Keratinocyte (primary cell): ENCODE measurements around the gene SMG6. TPM values are rescaled to one million over a fixed set of nuclear protein-coding genes. Genes with fewer than 3 reads are reported as not detected.

Source experiments
- DNase-seq: peaks from one replicate; pipeline ENCODE4 v3.0.0-alpha.2; 2011; ENCODE audit warnings: low read depth, missing footprints, low spot score
- FAIRE-seq: peaks from 2 replicates; lab custom pipeline; 2011; peaks lifted over from hg19 to GRCh38; lab: Jason Lieb, UNC
- H2AFZ ChIP-seq: 2 replicates; pipeline ENCODE4 v1.6.0; 2012; ENCODE audit warnings: low read length, control low read depth, inconsistent platforms; ENCODE audit not compliant: control insufficient read depth
- H3K27ac ChIP-seq: 2 replicates; pipeline ENCODE4 v1.5.1; 2011; ENCODE audit warnings: low read length; ENCODE audit not compliant: control insufficient read depth, insufficient read depth
- H3K27me3 ChIP-seq: 3 replicates; pipeline ENCODE4 v1.6.0; 2011; ENCODE audit warnings: low read length; ENCODE audit not compliant: control insufficient read depth, insufficient read depth; ENCODE audit errors: extremely low read depth
- H3K36me3 ChIP-seq, 2 experiments: 2 replicates in 1 of 2; 3 replicates in 1 of 2; pipeline ENCODE4 v1.5.1; 2011; ENCODE audit warnings: low read length in 2 of 2, mild to moderate bottlenecking in 1 of 2; ENCODE audit not compliant: control insufficient read depth in 2 of 2, insufficient read depth in 2 of 2; ENCODE audit errors: extremely low read depth in 1 of 2
- H3K4me1 ChIP-seq: 3 replicates; pipeline ENCODE4 v1.5.1; 2011; ENCODE audit warnings: low read length; ENCODE audit not compliant: control insufficient read depth, insufficient read depth; ENCODE audit errors: extremely low read depth
- H3K4me2 ChIP-seq: 3 replicates; pipeline ENCODE4 v1.6.0; 2011; ENCODE audit warnings: low read depth, low read length; ENCODE audit not compliant: control insufficient read depth, insufficient read depth; ENCODE audit errors: extremely low read depth
- H3K4me3 ChIP-seq, 3 experiments: fragments of 200-600 bp in 1 of 3; sonication (generic) in 1 of 3; 2 replicates in 2 of 3; 3 replicates in 1 of 3; pipeline ENCODE4 v1.5.1; 2011 to 2016; ENCODE audit warnings: low read length in 3 of 3, mild to moderate bottlenecking in 3 of 3, control low read depth in 2 of 3, inconsistent platforms in 1 of 3, low read depth in 1 of 3, mixed read lengths in 1 of 3, mixed run types in 1 of 3, moderate library complexity in 1 of 3; ENCODE audit not compliant: control insufficient read depth in 2 of 3, insufficient read depth in 2 of 3; ENCODE audit errors: extremely low read depth in 1 of 3
- H3K79me2 ChIP-seq: 2 replicates; pipeline ENCODE4 v1.6.0; 2012; ENCODE audit warnings: low read length; ENCODE audit not compliant: control insufficient read depth, insufficient read depth
- H3K9ac ChIP-seq: 3 replicates; pipeline ENCODE4 v1.6.0; 2011; ENCODE audit warnings: low read length; ENCODE audit not compliant: control insufficient read depth, insufficient read depth; ENCODE audit errors: extremely low read depth
- H3K9me1 ChIP-seq: 3 replicates; pipeline ENCODE4 v1.6.0; 2011; ENCODE audit warnings: low read length; ENCODE audit not compliant: control insufficient read depth, insufficient read depth; ENCODE audit errors: extremely low read depth
- H3K9me3 ChIP-seq: 2 replicates; pipeline ENCODE4 v1.5.1; 2012; ENCODE audit warnings: low read depth, low read length; ENCODE audit not compliant: control insufficient read depth
- H4K20me1 ChIP-seq: 3 replicates; pipeline ENCODE4 v1.6.0; 2011; ENCODE audit warnings: low read length; ENCODE audit not compliant: control insufficient read depth, insufficient read depth; ENCODE audit errors: extremely low read depth
- EZH2 ChIP-seq: IDR thresholded peaks from one replicate; pipeline ENCODE4 v1.6.1; 2012; ENCODE audit warnings: inconsistent platforms, mild to moderate bottlenecking, low read length, moderate library complexity
- dilution Hi-C: fragments of 300-500 bp; cut with MboI; formaldehyde crosslinking; loops from one replicate; pipeline ENCODE4 v1.7.0; 2020; ENCODE audit warnings: low sequenced_read_pairs; ENCODE audit not compliant: extremely low pct_ligation_motif_present
- polyA plus RNA-seq, 5 experiments: library from polyadenylated mRNA; depleted of rRNA in 3 of 5; stranded (reverse) in 3 of 5; stranded (forward) in 1 of 5; unstranded in 1 of 5; fragments of >200 nt; gene quantifications; 1 replicate in 1 of 5; 2 replicates in 3 of 5; 3 replicates in 1 of 5; pipeline versions ENCODE4 v1.2.1 to v1.2.3, GENCODE V29; 2011 to 2012; ENCODE audit warnings: missing spikeins in 2 of 5, low read depth in 1 of 5, low replicate concordance in 1 of 5
- TF ChIP-seq, protein P1 (sequence below), 3 experiments: IDR thresholded peaks in 1 of 3; conservative IDR thresholded peaks in 1 of 3; optimal IDR thresholded peaks in 1 of 3; 2 replicates in 2 of 3; 3 replicates in 1 of 3; pipeline versions ENCODE3 to v1.5.1; 2011; ENCODE audit warnings: low read length in 3 of 3, mild to moderate bottlenecking in 3 of 3, moderate library complexity in 2 of 3, control low read depth in 1 of 3, inconsistent platforms in 1 of 3; ENCODE audit not compliant: insufficient read depth in 2 of 3; ENCODE audit errors: extremely low read depth in 1 of 3

SMG6 gene
- polyA plus RNA-seq, 1 donor (not counting 4 experiments of a cell fraction or from before 2014, with no cell fraction given) = 3.6 TPM

DNA sequence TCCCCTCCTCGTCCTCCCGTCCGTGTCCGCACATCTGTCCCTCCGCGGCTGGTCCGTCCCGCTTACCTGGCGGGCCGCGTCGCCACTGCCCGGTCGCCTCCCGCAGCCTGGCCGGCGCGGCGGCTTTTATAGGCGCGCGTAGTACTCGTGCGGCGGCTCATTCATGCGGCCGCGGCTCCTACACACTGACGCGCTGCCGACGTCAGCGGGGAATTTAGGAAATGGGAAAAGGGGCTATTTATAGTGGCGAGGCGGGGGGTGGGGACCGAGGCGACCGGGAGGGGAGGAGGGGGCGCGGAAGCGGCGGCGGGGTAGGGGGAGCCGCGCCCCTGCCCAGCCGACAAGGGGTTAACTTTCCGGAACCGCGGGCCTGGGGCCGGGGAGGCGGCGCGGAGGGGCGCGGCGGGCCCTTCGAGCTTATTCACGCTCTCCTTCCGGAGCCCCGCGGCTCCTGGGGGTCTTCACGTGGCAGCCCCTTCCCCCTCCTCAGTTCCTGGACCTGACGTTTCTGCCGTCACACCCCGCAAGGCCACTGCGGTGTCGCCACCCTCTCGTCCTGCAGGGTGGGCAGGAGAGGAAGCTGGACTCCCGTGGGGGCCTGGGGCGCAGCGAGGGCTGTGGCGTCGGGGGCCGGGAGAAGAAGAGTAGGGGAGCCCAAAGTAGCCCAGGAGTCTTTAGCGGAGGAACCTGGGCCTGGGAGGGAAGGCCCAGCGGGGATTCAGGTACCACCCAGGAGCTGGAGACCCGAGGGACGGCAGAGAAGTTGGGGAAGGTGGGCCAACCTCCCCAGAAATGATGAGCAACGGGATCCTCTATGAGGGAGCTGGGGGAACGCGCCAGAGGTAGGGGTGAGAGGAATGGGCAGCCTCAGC lies 252.3 kb downstream of the SMG6 start:
- H3K4me3 ChIP-seq = no peak overlapping the region
- dilution Hi-C loops = no loop called here
- no peak overlapping the region for H2AFZ ChIP-seq
- FAIRE-seq (no peak), DNase-seq (no peak)
- H3K4me1 ChIP-seq = peaks cover 18% of the 10 kb centered on the region
- no peak overlapping the region for H3K9ac ChIP-seq
- no peak overlapping the region for H3K27ac ChIP-seq
- H3K79me2 ChIP-seq = no peaks in the 10 kb centered on the region
- H3K27me3 ChIP-seq = peaks cover 11% of the 10 kb centered on the region
- H3K36me3 ChIP-seq = no peaks in the 10 kb centered on the region
- no peak overlapping the region for H3K4me2 ChIP-seq
- peaks cover 6% of the 10 kb centered on the region for H4K20me1 ChIP-seq
- H3K9me3 ChIP-seq = no peaks in the 10 kb centered on the region
- no peaks in the 10 kb centered on the region for H3K9me1 ChIP-seq
- TF ChIP-seq, protein P1, sequence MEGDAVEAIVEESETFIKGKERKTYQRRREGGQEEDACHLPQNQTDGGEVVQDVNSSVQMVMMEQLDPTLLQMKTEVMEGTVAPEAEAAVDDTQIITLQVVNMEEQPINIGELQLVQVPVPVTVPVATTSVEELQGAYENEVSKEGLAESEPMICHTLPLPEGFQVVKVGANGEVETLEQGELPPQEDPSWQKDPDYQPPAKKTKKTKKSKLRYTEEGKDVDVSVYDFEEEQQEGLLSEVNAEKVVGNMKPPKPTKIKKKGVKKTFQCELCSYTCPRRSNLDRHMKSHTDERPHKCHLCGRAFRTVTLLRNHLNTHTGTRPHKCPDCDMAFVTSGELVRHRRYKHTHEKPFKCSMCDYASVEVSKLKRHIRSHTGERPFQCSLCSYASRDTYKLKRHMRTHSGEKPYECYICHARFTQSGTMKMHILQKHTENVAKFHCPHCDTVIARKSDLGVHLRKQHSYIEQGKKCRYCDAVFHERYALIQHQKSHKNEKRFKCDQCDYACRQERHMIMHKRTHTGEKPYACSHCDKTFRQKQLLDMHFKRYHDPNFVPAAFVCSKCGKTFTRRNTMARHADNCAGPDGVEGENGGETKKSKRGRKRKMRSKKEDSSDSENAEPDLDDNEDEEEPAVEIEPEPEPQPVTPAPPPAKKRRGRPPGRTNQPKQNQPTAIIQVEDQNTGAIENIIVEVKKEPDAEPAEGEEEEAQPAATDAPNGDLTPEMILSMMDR (optimal IDR thresholded peaks at IDR 0.05 in 1 of 3, IDR thresholded peaks at IDR 0.05 in 1 of 3, conservative IDR thresholded peaks at IDR 0.05 in 1 of 3; ENCODE audit: extremely low read depth in 1 of 3, insufficient read depth in 2 of 3, low read length in 3 of 3) = no peak
- no peak for TF ChIP-seq EZH2

DNA sequence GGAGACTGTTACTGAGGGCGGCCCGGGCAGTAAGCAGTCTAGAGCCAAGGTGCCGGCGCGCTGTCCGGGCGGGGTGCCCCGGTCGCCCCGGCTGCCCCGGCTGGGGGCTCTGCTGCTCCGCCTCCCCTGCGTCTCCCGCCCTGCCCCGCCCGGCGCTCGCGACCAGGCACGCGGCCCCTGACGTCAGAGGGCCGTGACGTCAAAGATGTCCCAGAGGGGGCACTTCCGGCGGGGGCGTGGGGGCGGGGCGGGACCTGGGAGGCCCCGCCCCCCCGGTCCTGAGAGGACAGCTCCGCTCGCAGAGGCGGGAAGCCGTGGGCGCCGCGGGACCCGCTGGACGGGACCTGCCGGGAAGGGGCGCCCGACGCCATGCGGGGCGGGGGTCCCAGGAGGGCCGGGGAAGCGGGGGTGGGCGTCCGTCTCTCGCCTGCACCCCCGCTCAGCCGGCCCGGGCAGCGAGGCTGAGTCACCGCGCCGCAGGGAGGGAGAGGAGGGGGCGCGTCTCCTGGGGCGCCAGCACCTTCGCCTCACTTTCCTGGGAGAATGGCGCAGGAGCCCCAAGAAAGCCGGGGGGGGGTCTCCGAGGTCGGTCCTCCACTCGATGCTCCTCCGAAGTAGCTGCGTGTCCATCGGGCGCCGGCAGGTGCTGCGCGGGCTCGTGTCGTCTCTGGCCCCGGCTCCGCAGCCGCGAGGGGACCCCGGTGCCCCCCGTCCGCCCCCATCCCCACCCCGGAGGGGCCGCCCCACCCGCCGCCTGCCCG lies 253.1 kb downstream of the SMG6 start:
- peak overlapping the region; percentile 27 to 58 (median 34) for H3K4me3 ChIP-seq
- FAIRE-seq (no peak), DNase-seq (no peak)
- H2AFZ ChIP-seq = no peak overlapping the region
- peaks cover 18% of the 10 kb centered on the region for H3K4me1 ChIP-seq
- TF ChIP-seq, protein P1 (optimal IDR thresholded peaks at IDR 0.05 in 1 of 3, IDR thresholded peaks at IDR 0.05 in 1 of 3, conservative IDR thresholded peaks at IDR 0.05 in 1 of 3; ENCODE audit: extremely low read depth in 1 of 3, insufficient read depth in 2 of 3, low read length in 3 of 3) = peak in 1 of 3 experiments; percentile 2
- no peak for TF ChIP-seq EZH2
- H3K27me3 ChIP-seq = peaks cover 9% of the 10 kb centered on the region
- H3K36me3 ChIP-seq = no peaks in the 10 kb centered on the region
- dilution Hi-C loops = no loop called here
- no peaks in the 10 kb centered on the region for H3K9me1 ChIP-seq
- no peaks in the 10 kb centered on the region for H3K79me2 ChIP-seq
- peak overlapping the region; percentile 45 for H3K4me2 ChIP-seq
- no peak overlapping the region for H3K27ac ChIP-seq
- H3K9me3 ChIP-seq = no peaks in the 10 kb centered on the region
- peak overlapping the region; percentile 33 for H3K9ac ChIP-seq
- H4K20me1 ChIP-seq = peaks cover 6% of the 10 kb centered on the region
